ENCODE results near the gene TUBB2B. TPM values are rescaled to one million over a fixed set of nuclear protein-coding genes. Genes with fewer than 3 reads are reported as not detected.

The TUBB2B gene
- total and polyA plus RNA-seq, 9 of the 15 experiments (the other 6 are each of a cell fraction or from before 2014, with no cell fraction given): 0.11 to 9.7 (median 4.6) TPM

GRCh38 chr6:3259491-3259958, 32.1 kb upstream of the TUBB2B start (continued):
- TF ChIP-seq E2F6 (IDR thresholded peaks at IDR 0.05; ENCODE audit: borderline replicate concordance in 1 of 2, extremely low read depth in 1 of 2, insufficient read depth in 1 of 2, insufficient read length in 1 of 2, low read depth in 1 of 2, low read length in 1 of 2, poor library complexity in 1 of 2, severe bottlenecking in 1 of 2) (peak; percentile 55 to 69), SMARCE1 (IDR thresholded peaks at IDR 0.05) (0 out of 2 replicates have a peak, but pooled peaks have one; percentile 65), MTA3 (IDR thresholded peaks at IDR 0.05; ENCODE audit: borderline replicate concordance) (no peak), MYC (IDR thresholded peaks at IDR 0.05; ENCODE audit: low read depth, low read length) (peak; percentile 5), MYC (CRISPR knock-in tag; IDR thresholded peaks at IDR 0.05; ENCODE audit: borderline replicate concordance, low read depth) (no peak), RNF2 (IDR thresholded peaks at IDR 0.05) (no peak), CC2D1A (IDR thresholded peaks at IDR 0.05) (0 out of 2 replicates have a peak, but pooled peaks have one; percentile 20), SFPQ (IDR thresholded peaks at IDR 0.05; ENCODE audit: low read depth, low read length) (no peak), ZNF740 (CRISPR knock-in tag; IDR thresholded peaks at IDR 0.05) (no peak), ZNF740 (tag; IDR thresholded peaks at IDR 0.05) (no peak), IRF1 (CRISPR knock-in tag; IDR thresholded peaks at IDR 0.05; ENCODE audit: borderline replicate concordance) (no peak), RBBP5 (IDR thresholded peaks at IDR 0.05; ENCODE audit: borderline replicate concordance, insufficient read depth, low read length, poor library complexity, severe bottlenecking) (no peak), EHMT2 (IDR thresholded peaks at IDR 0.05) (no peak), CXXC5 (CRISPR knock-in tag; IDR thresholded peaks at IDR 0.05) (no peak), RBFOX2 (IDR thresholded peaks at IDR 0.05; ENCODE audit: low read depth, low read length) (no peak), ELF4 (CRISPR knock-in tag; IDR thresholded peaks at IDR 0.05) (no peak), SLC30A9 (CRISPR knock-in tag; IDR thresholded peaks at IDR 0.05) (no peak), ZNF830 (CRISPR knock-in tag; IDR thresholded peaks at IDR 0.05) (no peak), HBP1 (CRISPR knock-in tag; IDR thresholded peaks at IDR 0.05) (no peak), SRSF1 (IDR thresholded peaks at IDR 0.05; ENCODE audit: low read depth, low read length) (no peak), MTA1 (IDR thresholded peaks at IDR 0.05; ENCODE audit: borderline replicate concordance) (no peak)
